GM18498 (cell line): ENCODE results near the gene TMEM86B.

ENCODE experiments used
- ATAC-seq: cut with Tn5 transposase; IDR thresholded peaks from one replicate; pipeline ENCODE4 v1.9.1; 2021; ENCODE audit warnings: mild to moderate bottlenecking, moderate library complexity; ENCODE audit not compliant: unreplicated experiment

The TMEM86B gene

DNA sequence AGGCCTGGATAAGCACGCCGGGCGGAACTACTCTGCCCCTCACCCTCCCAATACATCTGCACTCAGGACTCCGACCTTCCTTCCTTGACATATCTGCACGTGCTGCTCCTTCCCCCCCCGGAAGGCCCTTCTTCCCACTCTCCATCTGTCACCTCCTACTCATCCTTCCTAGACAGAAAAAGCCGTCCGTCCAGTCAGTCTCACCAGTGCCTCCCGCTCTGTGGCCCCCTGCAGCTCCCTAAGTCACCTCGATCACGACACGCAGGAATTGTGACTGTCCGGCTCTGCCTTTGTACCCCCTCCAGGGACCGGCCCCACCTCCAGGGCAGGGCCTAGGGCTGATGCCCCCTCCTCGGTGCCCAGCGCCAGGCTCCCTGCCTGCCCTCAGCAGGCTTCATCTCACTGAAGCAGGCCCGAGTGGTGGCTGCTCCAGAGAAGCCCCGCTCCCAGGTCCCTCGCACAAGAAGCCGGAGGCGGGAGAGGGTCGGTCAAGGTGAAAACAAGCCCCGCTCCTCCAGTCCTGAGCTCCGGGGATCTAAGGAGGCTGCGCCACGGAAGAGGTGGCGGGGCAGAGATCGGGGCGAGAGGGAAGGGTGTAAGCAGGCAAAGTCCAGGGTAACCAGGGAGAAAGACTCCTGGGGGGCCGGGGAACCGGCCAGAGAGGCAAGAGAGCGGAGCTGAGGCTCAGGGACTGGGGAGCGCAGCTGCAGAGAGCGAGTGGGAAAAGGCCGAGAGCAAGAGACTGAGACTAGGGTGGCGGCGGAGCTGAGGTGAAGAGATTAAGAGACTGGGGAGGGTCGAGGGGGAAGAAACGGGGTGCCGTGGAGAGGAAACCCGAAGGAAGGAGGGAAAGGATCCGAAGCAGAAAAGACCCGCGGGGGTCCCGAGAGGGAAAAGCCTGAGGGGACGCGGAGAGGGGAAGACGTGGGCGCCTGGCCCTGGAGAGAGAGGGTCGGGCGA, 29.2 kb upstream of the TMEM86B start:
- no peak for ATAC-seq

GRCh38 chr19:55256562-55257460, 28.2 kb upstream of the TMEM86B start:
- ATAC-seq = no peak

- no peak for ATAC-seq
Observed at GRCh38 chr19:55255618-55256423, 27.3 kb upstream of the TMEM86B start.

DNA sequence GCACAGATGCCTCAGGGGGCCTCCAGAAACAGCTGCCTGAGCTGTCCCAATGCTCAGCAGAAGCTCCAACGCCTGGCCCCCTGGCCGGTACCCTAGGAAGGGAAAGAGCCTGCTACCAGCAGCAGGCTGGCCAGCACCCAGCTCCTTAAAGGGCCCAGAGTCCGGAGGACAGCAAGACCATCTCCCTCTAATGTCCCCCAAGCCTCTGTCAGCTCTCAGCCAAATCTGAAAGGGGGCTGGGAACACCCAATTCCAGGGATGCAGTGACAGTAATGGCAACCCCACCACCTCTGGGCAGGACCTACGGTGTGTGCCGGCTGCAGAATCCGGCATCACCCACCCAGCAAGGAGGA, 26.0 kb upstream of the TMEM86B start:
- ATAC-seq = no peak

GRCh38 chr19:55253842-55254624, 25.5 kb upstream of the TMEM86B start:
- peak; percentile 41 for ATAC-seq

DNA sequence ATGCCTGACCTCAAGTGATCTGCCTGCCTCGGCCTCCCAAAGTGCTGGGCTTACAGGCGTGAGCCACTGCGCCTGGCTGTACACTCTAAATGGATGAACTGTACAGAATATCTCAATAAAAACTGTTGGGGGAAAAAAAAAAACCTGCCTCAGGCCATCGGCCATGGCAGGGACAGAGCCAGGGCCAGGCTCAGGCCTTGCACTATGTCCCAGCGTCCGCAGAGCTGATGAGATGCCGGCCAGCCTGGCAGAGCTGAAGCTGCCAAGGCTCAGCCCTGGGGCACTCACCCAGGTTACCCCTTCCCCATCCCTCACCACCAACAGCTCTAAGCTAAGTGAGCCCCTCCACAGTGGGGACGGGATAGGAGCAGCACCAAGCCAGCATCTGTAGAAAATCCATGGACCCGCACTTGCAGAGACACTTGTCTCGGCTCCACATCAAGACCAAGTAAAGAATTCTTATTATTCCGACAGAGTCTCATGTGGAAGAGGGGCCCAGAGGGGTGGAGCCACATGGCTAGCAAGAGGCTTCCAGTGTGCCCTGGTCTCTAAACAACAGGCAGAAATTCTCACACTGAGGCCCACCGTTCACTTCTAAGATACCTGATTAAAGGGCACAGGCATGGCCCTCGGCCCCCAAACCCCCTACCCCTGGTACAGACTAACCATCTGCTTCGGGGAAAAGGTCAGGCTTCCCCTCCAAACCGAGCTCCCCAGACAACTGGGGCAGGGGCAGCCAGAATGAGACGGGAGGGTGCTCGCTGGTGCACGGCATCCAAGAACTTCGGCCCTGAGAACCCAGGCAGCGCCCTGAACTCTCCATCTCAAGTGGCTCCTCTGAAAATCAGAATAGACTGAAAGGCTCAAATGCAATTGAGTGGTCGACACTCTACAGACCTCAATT, 24.4 kb upstream of the TMEM86B start:
- ATAC-seq = no peak

DNA sequence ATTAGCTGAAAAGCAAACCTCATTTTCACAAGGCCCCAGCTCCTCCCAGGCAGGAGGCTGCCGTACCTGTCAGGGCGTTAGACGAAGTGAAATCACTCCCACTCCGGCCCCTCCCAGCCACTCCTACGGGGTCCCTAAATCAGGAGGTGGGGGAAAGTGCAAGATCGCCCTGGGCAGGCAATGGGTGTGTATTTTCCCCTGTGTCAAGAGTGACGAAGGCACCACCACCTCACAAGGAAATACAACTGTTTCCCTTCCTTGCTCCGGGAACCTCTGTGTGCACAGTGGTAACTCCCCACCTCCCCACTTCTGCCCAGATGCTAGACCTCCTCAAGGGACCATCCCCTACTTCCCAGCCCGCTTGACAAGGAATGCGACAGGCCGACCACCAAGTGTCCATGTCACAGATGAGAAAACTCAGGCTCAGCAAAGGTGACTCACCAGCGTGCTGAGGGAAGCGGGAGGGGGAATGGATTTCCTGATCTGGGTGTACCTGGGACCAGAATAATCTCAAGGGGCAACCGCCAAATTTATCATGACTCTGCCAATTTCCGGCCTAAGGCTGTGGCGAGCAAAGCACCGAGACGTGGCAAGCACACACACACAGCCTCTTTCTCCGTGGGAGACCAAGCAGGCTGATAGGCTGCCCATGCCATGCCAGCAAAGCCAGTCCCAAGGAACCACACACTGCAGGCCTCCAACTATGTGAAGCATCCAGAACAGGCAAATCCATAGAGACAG, 22.9 kb upstream of the TMEM86B start:
- no peak for ATAC-seq

DNA sequence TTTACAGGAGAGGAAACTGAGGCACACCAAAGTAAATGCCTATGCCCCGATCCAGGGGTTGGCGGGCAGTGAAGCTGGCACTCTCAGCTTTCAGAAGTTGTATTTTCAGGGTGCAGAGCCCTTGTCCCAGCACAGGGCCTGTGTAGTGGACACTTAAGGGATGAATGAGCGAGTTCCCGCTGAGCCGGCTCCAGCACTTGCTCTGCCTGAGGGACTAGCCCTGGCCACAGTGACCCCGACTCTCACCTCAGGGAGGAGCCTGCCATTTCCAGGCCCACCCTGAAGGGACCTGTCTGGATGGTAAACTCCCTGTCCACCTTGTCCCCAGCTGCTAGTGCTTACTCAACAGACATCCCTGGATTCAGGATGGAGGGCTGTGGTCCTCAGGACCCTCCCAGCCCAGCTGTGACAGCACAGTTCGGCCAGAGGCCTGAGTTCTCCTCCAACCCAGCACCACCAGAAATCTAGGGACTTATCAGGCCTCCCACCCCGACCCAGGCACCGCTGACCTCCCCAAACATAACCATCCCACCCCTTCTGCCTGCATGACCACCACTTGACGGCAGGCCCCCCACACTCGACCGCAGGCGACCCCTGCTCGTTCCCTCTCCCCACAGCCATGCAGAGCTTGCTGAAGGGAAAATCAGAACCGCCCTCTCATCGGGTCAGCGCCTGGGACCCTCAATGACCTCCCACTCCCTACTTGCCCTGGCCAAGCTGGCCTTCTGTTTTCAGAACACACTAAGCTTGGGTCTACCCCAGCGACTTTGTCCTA, 21.9 kb upstream of the TMEM86B start:
- no peak for ATAC-seq

- ATAC-seq = no peak
Observed at GRCh38 chr19:55249841-55250240, 21.3 kb upstream of the TMEM86B start.

DNA sequence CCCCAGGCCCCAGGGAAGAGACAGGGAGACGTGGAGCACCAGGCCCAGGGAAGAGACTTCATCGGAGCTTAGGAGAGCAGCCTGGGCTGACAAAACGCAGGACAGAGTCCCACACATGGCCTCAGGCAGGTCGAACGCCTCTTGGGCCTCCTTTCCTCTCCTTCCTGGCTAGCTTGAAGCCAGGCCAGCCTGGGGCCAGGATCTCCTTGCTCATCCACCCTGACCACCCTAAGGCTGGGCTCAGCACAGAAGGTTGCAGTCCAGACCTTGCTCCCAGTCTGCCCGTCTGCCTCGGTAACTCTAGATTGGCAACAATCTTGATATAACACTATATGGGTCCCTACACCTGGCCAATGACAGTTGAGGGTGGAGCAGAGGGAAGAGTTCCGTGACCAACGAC, 20.1 kb upstream of the TMEM86B start:
- ATAC-seq = no peak

GRCh38 chr19:55248166-55248675, 19.7 kb upstream of the TMEM86B start:
- ATAC-seq = no peak

GRCh38 chr19:55247621-55248099, 19.1 kb upstream of the TMEM86B start:
- ATAC-seq = no peak

DNA sequence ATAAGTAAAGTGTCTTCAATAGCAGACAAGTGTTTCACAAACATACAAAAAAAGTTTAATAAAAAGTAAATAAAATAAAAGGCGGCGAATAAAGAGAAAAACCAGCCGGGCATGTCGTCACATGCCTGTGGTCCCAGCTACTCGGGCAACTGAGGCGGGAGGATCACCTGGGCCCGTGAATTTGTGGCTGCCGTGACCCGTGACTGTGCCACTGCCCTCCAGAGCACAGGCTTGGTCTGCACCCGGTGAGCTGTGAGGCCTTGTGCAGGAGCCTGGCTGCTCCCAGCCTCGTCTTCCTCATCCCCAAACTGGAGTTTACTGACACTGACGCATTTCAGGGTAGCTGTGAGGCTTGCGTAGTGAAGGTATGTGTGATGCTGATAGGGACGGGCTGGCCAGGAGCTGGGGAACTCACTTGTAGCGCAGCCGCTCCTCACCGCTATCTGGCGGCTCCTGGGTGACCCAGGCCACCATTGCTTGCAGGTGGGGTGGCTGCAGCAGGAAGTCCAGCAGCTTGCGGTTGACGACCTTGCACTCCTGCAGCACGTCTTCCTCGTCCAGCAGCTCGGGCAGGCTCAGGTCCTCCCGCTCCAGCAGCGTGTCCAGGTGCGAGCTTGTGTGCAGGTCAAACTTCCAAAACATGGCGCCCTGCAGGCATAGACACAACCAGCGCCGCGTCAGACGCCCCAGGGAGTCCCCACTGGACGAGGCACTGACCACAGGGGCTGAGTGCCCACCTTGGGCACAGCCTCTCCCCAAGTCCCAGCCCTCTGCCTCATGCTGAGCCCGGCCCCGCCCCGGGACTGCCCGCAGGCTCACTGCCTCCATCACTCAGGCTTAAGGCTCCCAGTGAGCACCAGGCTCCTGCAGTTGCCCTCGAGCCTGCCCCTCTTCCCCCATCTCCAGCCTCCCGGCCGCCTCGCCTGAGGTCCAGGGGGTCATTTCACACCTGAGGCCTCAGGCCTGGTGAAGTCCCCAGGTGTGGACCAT, 18.2 kb upstream of the TMEM86B start:
- ATAC-seq = no peak

DNA sequence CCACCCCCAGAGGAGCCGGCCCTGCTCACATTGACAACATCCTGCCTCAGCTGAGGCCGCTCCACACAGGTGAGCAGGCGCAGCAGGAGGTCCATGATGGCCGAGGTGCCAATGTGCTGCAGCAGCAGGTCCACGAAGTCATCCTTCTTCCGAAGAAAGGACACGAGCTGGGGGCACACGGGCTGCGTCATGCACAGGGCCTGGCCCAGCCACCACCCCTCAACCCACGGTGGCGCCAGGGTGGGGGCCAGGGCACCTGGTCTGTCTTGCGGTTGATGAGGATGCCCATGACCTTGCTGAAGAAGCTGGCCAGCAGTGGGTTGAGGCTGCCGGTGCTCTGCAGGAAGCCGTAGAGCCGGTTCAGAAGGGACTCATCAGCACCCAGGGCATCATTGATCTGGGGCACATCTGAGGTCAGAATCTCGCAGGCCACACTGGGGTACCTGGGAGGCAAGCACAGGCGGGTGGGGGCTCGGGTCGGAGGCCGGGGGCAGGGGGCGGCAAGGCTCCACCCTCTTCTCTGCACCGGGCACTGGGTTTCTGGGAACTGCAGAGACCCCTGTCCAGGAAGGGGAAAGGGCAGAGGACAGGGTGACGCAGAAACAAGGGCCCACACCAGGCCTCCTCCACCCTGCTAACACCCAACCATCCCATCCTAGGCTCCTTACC, 16.8 kb upstream of the TMEM86B start:
- ATAC-seq = no peak

DNA sequence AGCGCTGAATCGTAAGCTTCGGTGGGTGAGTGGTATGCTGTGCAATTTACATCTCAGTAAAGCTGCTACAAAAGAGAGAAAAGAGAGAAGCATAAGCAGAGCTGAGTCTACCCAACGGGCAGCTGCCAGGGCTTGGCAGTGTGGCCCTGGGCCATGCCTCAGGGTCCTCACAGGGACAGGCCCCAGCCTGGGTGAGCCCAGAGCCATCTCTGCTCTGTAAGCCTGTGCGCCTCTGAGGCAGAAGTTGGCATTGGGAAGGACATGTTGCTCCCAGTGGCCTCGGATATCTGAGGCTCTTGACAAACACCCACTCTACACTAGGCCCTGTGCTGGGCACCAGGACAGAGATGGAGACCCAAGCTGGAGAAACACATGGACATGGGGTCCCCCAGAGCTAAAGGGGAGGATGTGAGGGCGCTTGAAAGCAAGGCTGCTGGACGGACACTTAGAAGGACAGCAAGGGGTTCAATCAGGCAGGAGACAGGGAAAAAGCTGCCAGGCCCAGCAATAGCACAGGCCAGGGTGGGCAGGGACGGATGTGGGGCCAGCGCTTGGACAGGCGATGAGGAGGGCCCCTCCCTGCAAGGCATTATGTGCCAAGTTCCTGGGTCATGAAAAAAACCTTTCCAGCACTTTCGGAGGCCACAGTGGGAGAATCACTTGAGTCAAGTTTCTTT, 15.6 kb upstream of the TMEM86B start:
- no peak for ATAC-seq
